GM18870 (cell line): ENCODE measurements around the gene MYO3B.
"Not testable (repeated sequence)": the region's sequence is repeated elsewhere in the genome, so short reads cannot be mapped to it uniquely, and the experiment has no call there.

Experiments used
- ATAC-seq: cut with Tn5 transposase; IDR thresholded peaks from one replicate; pipeline ENCODE4 v1.9.1; 2021; ENCODE audit warnings: moderate library complexity; ENCODE audit not compliant: unreplicated experiment

MYO3B gene

GRCh38 chr2:170255971-170256370 lies 78.0 kb downstream of the MYO3B start:
- ATAC-seq, result no peak

GRCh38 chr2:170258382-170258781 lies 80.4 kb downstream of the MYO3B start:
- ATAC-seq, result no peak

- no peak for ATAC-seq
Measured at GRCh38 chr2:170260188-170260587, 82.2 kb downstream of the MYO3B start.

GRCh38 chr2:170261566-170261965 lies 83.6 kb downstream of the MYO3B start:
- ATAC-seq, result no peak

- ATAC-seq, result no peak
Measured at GRCh38 chr2:170262343-170262742, 84.4 kb downstream of the MYO3B start.

- ATAC-seq, result no peak
Measured at GRCh38 chr2:170262806-170263205, 84.9 kb downstream of the MYO3B start.

GRCh38 chr2:170263728-170264521 lies 86.0 kb downstream of the MYO3B start:
- ATAC-seq, result not testable (repeated sequence)

GRCh38 chr2:170264522-170264860 lies 86.5 kb downstream of the MYO3B start:
- no peak for ATAC-seq

- ATAC-seq, result no peak
Measured at GRCh38 chr2:170264865-170265264, 86.9 kb downstream of the MYO3B start.

- ATAC-seq, result no peak
Measured at GRCh38 chr2:170265321-170265720, 87.4 kb downstream of the MYO3B start.

GRCh38 chr2:170266358-170266757 lies 88.4 kb downstream of the MYO3B start:
- ATAC-seq, result no peak

- ATAC-seq, result no peak
Measured at GRCh38 chr2:170267071-170267470, 89.1 kb downstream of the MYO3B start.

- no peak for ATAC-seq
Measured at GRCh38 chr2:170270278-170270864, 92.4 kb downstream of the MYO3B start.

GRCh38 chr2:170271340-170271739 lies 93.4 kb downstream of the MYO3B start:
- no peak for ATAC-seq

- ATAC-seq, result no peak
Measured at GRCh38 chr2:170276056-170276455, 98.1 kb downstream of the MYO3B start.

- ATAC-seq, result no peak
Measured at GRCh38 chr2:170276925-170277629, 99.1 kb downstream of the MYO3B start.

GRCh38 chr2:170277951-170278350 lies 100.0 kb downstream of the MYO3B start:
- ATAC-seq, result no peak

GRCh38 chr2:170279615-170280014 lies 101.7 kb downstream of the MYO3B start:
- ATAC-seq, result not testable (repeated sequence)

GRCh38 chr2:170282851-170283250 lies 104.9 kb downstream of the MYO3B start:
- no peak for ATAC-seq

- no peak for ATAC-seq
Measured at GRCh38 chr2:170284205-170284604, 106.3 kb downstream of the MYO3B start.

- no peak for ATAC-seq
Measured at GRCh38 chr2:170288859-170289258, 110.9 kb downstream of the MYO3B start.

- ATAC-seq, result no peak
Measured at GRCh38 chr2:170291474-170291873, 113.5 kb downstream of the MYO3B start.
